Measurements from ENCODE around the gene MYL5. TPM values are rescaled to one million over a fixed set of nuclear protein-coding genes. Genes with fewer than 3 reads are reported as not detected.

The MYL5 gene
- total and polyA plus RNA-seq, 2 experiments from 2014 or later: 21.9 to 24.5 TPM

DNA sequence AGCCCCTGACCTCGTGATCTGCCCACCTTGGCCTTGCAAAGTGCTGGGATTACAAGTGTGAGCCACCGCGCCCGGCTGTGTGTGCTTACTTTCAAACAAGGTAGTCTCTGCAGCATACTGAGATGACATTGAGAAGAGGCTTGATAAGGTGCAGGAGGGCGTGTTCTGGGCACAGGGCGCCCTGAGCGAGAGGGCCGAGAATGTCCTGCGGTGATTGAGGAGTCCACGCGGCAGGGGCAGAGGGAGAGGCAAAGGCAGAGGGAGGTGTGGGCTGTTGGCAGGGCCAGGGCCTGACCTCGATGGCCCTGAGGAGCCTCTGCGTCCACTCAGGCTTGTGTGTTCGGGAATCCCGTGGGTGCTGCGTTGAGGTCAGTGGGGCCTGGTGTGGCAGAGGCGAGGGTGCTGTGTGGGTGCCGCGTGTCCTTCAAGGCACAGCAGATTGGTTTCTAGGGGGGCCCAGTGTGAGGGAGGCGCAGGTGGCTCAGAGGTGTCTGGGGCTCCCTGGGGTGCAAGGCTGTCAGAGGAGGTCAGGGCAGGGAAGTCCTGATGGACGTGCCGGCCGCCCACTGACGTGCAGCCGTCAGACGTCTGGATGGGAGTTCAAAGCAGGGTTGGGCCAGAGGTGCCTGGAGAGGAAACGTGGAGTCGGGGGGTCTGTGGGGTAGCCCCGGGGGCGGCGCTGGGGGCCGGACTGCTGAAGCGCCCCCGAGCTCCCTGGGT is 43.4 kb downstream of the MYL5 start:
- TF ChIP-seq EZH2 (IDR thresholded peaks at IDR 0.05; ENCODE audit: insufficient read depth, poor library complexity, severe bottlenecking): no peak
- TF ChIP-seq EZH2phosphoT487 (IDR thresholded peaks at IDR 0.05; ENCODE audit: insufficient read depth, low read depth): no peak
- no peak overlapping the region for H3K27ac ChIP-seq
- H3K4me3 ChIP-seq: no peak overlapping the region
- no peaks in the 10 kb centered on the region for H3K36me3 ChIP-seq (ENCODE audit: low read depth)
- peaks cover 80% of the 10 kb centered on the region for H3K79me2 ChIP-seq (ENCODE audit: insufficient read depth)
- no peaks in the 10 kb centered on the region for H3K27me3 ChIP-seq (replicated peaks; ENCODE audit: insufficient read depth)
- no peak overlapping the region for H2AFZ ChIP-seq
- H3F3A ChIP-seq (ENCODE audit: insufficient read depth): no peaks in the 10 kb centered on the region
- H3K4me2 ChIP-seq (ENCODE audit: unreplicated experiment): no peak overlapping the region
- in situ Hi-C loops (cut with MboI): no loop called here
- H3K9me2 ChIP-seq (ENCODE audit: insufficient read depth): no peaks in the 10 kb centered on the region
- no peaks in the 10 kb centered on the region for H4K20me1 ChIP-seq (ENCODE audit: insufficient read depth)
- WGBS, 2 experiments (ENCODE audit: low coverage in 1 of 2, low lambda C conversion rate in 2 of 2, missing lambda C conversion rate in 2 of 2): 85 to 87% methylated on average over 30 to 34 of the region's 34 CpGs
- H3K4me1 ChIP-seq (ENCODE audit: insufficient read depth): peaks cover 14% of the 10 kb centered on the region; the same call in 1 of the 2 replicates
- H3K9me3 ChIP-seq (ENCODE audit: low read depth): no peaks in the 10 kb centered on the region
- DNase-seq: no peak
- H3K9ac ChIP-seq: no peak overlapping the region

DNA sequence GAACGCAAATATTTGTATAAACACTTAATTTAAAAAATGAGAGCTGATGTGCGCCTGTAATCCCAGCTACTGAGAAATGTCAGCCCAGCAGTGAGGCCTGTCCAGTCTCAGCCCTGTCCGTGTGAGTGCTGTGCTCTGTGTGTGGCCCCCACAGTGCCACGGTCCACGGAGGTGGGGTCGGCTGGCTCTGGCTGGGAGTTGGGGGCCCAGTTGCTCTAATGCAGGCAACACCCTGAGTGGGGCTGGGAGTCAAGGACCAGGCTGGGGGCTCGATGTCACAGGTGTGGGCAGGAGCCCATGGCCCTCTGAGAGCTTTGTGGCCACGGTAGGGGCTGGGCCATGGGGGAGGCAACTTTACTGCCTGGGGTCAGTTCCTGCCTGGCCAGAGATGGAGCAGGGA is 44.1 kb downstream of the MYL5 start:
- in situ Hi-C loops (cut with MboI): no loop called here
- 83 to 89% methylated on average over 8 of the region's 8 CpGs for WGBS, 2 experiments (ENCODE audit: low coverage in 1 of 2, low lambda C conversion rate in 2 of 2, missing lambda C conversion rate in 2 of 2)

DNA sequence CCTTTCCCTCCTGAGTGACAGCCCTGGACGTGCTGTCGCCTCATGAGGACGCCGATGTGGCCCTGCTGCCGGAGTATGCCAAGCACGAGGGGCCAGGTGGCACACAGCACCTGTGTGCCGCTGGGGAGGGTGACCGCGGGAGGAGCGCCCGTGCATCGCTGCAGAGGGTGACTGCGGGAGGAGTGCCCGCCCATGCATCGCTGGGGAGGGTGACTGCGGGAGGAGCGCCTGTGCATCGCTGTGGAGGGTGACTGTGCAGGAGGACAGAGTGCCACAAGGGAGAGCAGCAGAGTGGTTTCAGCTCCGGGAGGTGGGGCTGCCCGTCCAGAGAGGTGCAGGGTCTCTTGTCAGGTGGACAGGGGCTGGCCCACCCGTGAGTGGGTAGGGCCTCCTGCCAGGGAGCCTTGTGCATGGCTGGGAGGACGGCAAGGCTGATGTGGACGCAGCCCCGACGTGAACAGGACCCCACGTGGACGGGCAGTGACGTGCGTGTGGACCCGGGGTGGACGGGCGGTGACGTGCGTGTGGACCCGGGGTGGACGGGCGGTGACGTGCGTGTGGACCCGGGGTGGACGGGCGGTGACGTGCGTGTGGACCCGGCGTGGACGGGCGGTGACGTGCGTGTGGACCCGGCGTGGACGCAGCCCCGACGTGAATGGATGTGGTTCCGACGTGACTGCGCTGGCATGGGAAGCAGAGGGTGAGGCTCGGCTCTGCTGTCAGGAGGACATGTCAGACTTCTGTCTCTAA is 45.9 kb downstream of the MYL5 start:
- Histone ChIP-seq H3K36me3 (ENCODE audit: low read depth) (no peaks in the 10 kb centered on the region), H3K27ac (peak overlapping the region; percentile 83), H3K9me2 (ENCODE audit: insufficient read depth) (no peaks in the 10 kb centered on the region), H4K20me1 (ENCODE audit: insufficient read depth) (no peaks in the 10 kb centered on the region), H3K4me2 (ENCODE audit: unreplicated experiment) (peak overlapping the region; percentile 37), H2AFZ (no peak overlapping the region), H3K27me3 (replicated peaks; ENCODE audit: insufficient read depth) (no peaks in the 10 kb centered on the region), H3K79me2 (ENCODE audit: insufficient read depth) (peaks cover 80% of the 10 kb centered on the region), H3K9ac (peak overlapping the region; percentile 66), H3F3A (ENCODE audit: insufficient read depth) (no peaks in the 10 kb centered on the region), H3K9me3 (ENCODE audit: low read depth) (no peaks in the 10 kb centered on the region), H3K4me3 (no peak overlapping the region), H3K4me1 (ENCODE audit: insufficient read depth) (peaks cover 14% of the 10 kb centered on the region; the same call in 1 of the 2 replicates)
- no peak for DNase-seq
- 89 to 91% methylated on average over 32 to 58 of the region's 59 CpGs for WGBS, 2 experiments (ENCODE audit: low coverage in 1 of 2, low lambda C conversion rate in 2 of 2, missing lambda C conversion rate in 2 of 2)
- in situ Hi-C loops (cut with MboI): no loop called here
- TF ChIP-seq EZH2phosphoT487 (IDR thresholded peaks at IDR 0.05; ENCODE audit: insufficient read depth, low read depth) (no peak), EZH2 (IDR thresholded peaks at IDR 0.05; ENCODE audit: insufficient read depth, poor library complexity, severe bottlenecking) (no peak)

More for the DNA sequence above, 44.1 kb downstream of the MYL5 start:
- H3K27me3 ChIP-seq (replicated peaks; ENCODE audit: insufficient read depth): no peaks in the 10 kb centered on the region
- H3K4me3 ChIP-seq: no peak overlapping the region
- peaks cover 14% of the 10 kb centered on the region; the same call in 1 of the 2 replicates for H3K4me1 ChIP-seq (ENCODE audit: insufficient read depth)
- no peak overlapping the region for H2AFZ ChIP-seq
- no peak for DNase-seq
- H3K9me2 ChIP-seq (ENCODE audit: insufficient read depth): no peaks in the 10 kb centered on the region
- TF ChIP-seq EZH2 (IDR thresholded peaks at IDR 0.05; ENCODE audit: insufficient read depth, poor library complexity, severe bottlenecking): no peak
- TF ChIP-seq EZH2phosphoT487 (IDR thresholded peaks at IDR 0.05; ENCODE audit: insufficient read depth, low read depth): no peak
- no peaks in the 10 kb centered on the region for H3F3A ChIP-seq (ENCODE audit: insufficient read depth)
- no peaks in the 10 kb centered on the region for H4K20me1 ChIP-seq (ENCODE audit: insufficient read depth)
- H3K4me2 ChIP-seq (ENCODE audit: unreplicated experiment): no peak overlapping the region
- H3K9ac ChIP-seq: no peak overlapping the region
- no peaks in the 10 kb centered on the region for H3K9me3 ChIP-seq (ENCODE audit: low read depth)
- peaks cover 80% of the 10 kb centered on the region for H3K79me2 ChIP-seq (ENCODE audit: insufficient read depth)
- no peak overlapping the region for H3K27ac ChIP-seq
- H3K36me3 ChIP-seq (ENCODE audit: low read depth): no peaks in the 10 kb centered on the region

DNA sequence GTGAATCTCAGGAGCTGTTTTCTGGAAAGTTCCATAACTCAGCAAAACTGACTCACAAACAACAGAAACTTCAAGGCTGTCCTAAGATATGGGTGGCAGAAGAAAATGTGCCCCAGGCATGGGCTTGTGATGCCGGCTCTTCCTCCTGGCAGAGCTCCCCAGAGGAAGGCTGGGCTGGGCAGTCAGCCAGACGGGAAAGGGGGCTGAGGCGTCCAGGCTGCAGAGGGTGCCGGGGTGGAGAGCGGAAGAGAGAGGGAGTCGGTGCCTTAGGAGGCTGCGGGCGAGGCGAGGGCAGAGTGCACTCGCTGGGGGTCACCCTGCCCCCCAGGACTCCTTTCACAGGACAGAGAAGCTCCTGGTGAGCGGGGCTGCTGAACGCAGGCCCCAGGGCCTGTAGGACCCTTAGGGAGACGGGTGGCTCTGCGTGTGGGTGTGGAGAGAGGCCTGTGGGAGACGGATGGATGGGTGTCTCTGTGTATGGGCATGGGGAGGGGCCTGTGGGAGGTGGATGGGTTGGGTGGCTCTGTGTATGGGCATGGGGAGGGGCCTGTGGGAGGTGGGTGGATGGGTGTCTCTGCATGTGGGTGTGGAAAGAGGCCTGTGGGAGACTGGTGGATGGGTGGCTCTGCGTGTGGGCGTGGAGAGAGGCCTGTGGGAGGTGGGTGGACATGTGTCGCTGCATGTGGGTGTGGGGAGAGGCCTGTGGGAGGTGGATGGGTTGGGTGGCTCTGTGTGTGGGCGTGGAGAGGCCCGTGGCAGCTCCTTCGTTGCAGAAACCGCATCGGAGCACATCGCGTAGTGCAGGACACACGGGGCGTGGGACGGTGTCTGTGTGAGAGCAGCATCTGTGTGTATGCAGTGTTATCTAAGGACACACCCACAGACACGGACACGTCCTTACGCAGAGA is 47.2 kb downstream of the MYL5 start:
- in situ Hi-C loops (cut with MboI): no loop called here
- peak overlapping the region; percentile 37 for H3K4me2 ChIP-seq (ENCODE audit: unreplicated experiment)
- H3K27me3 ChIP-seq (replicated peaks; ENCODE audit: insufficient read depth): no peaks in the 10 kb centered on the region
- WGBS, 2 experiments (ENCODE audit: low coverage in 1 of 2, low lambda C conversion rate in 2 of 2, missing lambda C conversion rate in 2 of 2): 54 to 55% methylated on average over 27 to 31 of the region's 31 CpGs
- H3K9ac ChIP-seq: peak overlapping the region; percentile 66
- H3K36me3 ChIP-seq (ENCODE audit: low read depth): no peaks in the 10 kb centered on the region
- H3K4me3 ChIP-seq: no peak overlapping the region
- TF ChIP-seq EZH2 (IDR thresholded peaks at IDR 0.05; ENCODE audit: insufficient read depth, poor library complexity, severe bottlenecking): no peak
- TF ChIP-seq EZH2phosphoT487 (IDR thresholded peaks at IDR 0.05; ENCODE audit: insufficient read depth, low read depth): no peak
- H3K79me2 ChIP-seq (ENCODE audit: insufficient read depth): peaks cover 92% of the 10 kb centered on the region
- H3K9me2 ChIP-seq (ENCODE audit: insufficient read depth): no peaks in the 10 kb centered on the region
- H3K9me3 ChIP-seq (ENCODE audit: low read depth): no peaks in the 10 kb centered on the region
- H3K27ac ChIP-seq: peak overlapping the region; percentile 83
- H3K4me1 ChIP-seq (ENCODE audit: insufficient read depth): peaks cover 21% of the 10 kb centered on the region
- no peaks in the 10 kb centered on the region; the same call in 1 of the 2 replicates for H3F3A ChIP-seq (ENCODE audit: insufficient read depth)
- H2AFZ ChIP-seq: no peak overlapping the region
- peak; percentile 76 for DNase-seq
- no peaks in the 10 kb centered on the region for H4K20me1 ChIP-seq (ENCODE audit: insufficient read depth)
